Glomerular visceral epithelial cell (primary cell): ENCODE results near the gene HDAC3.
"Not testable (repeated sequence)": the region's sequence is repeated elsewhere in the genome, so short reads cannot be mapped to it uniquely, and the experiment has no call there.

Experiments
- DNase-seq: peaks from one replicate; pipeline ENCODE4 v3.0.0-alpha.2; 2016; ENCODE audit errors: extremely low spot score

The HDAC3 gene

DNA sequence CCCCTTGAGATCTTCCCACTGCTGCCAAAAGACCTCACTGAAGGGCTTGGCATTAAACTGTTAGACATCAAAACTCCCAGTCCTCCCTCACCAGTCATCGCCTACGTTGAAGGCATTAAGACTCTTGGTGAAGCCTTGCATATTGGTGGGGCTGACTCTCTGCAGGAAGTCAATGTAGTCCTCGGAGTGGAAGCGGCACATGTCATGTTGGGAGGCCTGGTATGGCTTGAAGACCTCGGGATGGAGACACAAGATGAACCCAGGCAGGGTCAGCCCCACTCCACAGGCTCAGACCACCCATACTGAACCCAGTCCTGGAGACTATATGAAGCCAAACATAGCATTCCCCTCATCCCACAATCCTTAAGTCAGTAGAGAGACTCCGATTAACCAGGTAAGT is 1.9 kb downstream of the HDAC3 start:
- no peak for DNase-seq

DNA sequence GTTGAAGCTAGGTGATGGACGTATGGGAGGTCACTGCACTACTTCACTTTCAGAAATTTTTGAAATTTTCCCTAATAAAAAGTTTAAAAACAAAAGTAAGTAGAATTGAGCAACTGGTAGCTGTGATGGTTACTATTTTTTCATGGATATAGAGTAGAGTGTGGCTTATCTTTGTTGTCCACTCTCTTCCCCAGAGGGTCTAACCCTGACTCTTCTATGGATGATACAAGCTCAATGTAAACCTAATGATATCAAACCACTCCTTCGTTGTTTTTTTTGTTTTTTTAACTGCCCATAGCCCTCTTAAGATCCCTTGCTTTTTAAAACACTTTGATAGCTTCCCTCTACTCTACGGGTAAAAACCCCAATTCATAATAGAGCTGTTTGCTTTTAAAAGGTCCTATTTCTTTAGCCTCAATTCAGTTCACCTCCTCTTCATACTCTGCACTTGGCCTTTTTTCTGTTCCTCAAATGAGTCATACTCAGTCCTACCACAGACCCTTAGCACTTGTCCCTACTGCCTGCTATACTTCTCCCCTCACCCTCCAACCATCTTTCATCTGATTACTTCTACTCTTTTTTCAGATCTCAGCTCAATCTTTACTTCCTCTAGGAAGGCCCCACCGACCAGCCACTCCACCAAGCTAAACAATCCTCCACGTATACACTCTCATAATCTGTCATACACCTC is 2.6 kb downstream of the HDAC3 start:
- DNase-seq, result no peak

DNA sequence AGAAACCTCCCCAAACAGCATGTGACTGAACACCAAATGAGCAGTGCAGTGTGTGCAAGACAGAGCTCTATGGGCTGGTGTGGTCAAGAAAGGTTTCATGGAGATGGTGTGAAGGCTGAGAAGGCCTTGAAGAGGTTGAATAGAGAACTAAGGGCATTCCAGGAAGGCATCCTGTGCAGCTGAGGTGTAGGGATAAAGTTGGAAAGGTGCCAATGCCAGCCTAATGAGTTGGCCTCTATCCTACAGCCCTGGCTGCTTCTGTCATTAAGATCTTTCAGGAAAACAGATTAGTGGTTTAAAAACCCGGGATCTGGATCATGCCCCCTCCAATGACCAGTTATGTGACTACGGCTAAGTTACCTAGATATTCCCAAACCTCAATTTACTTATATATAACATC is 4.0 kb downstream of the HDAC3 start:
- DNase-seq, result no peak

GRCh38 chr5:141630570-141631140 is 6.0 kb downstream of the HDAC3 start:
- no peak for DNase-seq

GRCh38 chr5:141628175-141628788 is 8.4 kb downstream of the HDAC3 start:
- DNase-seq, result no peak

DNA sequence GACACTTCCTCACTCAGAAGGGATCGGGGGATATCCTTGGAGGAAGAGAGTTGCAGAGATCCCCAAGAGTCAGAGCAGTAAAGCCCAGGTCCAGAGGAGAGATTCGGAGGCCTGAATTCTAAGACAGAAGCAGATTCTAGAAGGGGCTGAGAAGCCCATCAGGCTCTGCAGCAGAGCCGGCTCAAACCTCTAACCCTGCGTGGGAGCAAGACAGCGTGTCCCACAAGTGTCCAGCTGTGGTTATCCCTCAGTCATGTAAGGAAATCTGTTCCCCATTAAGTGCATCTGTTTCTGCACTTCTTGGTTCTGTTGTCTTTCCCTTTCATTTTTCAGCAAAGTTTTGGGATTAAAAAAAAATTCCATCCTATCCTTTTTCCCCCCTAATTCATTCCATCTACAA is 13.0 kb downstream of the HDAC3 start:
- no peak for DNase-seq

DNA sequence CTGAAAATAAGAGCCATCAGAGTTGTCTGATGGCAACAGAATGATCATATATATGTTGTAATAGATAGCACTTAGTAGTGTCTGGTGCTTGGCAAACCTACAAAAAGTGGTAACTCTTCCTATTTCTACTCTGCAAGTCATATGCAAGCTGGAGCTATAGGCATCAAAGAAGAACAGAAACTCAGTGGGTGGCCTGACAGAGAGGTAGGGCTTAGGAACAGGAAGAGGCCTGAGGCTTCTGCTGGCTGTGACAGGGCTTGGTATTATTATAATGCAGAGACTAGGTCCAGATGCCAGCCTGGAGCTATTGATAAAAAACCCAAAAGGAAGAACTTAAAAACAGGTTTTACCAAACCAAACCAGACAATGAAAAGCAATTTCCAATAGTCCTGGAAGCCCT is 13.5 kb downstream of the HDAC3 start:
- DNase-seq, result no peak

DNA sequence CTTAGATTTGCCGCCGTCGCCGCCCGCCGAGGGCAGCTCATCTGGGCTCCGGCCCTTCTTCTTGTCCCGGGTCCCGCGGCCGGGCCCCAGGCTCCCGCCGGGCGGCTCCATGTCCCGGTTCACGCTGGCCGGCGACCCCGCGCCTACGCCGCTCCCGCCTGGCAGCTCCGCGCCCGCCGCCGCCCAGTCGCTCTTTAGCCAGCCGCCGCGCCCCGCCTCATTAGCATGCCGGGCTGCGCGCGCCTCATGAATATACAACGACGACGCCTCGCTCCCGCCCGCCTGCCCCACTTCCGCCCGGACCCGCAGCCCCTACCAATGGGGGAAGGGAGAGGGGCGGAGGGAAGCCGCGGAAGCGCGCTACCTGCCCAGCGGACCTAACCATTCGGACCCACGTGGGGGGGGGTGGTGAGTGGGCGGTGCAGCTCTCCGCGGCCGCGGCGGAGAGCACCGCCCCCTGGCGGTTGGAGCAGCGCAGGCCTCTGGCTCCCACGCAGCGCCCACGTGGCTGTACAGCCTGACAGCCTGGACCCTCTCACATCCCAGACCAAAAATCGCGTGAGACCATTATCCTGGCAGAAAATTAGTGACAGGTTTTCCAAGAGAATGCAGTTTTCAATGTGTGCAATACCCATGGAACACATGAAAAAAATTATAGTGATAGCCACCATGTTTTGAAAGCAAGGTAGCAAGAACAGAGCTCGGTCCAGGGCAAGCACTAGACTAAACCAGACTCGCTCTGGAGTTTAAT is 17.7 kb downstream of the HDAC3 start, which contains the start of gene DIAPH1:
Gene DIAPH1, minus strand, starts transcription at position 197 of the 751 bp plus-strand sequence. Its CDS starts 86 bp downstream, at position 111.
- DNase-seq, result peak; percentile 99

DNA sequence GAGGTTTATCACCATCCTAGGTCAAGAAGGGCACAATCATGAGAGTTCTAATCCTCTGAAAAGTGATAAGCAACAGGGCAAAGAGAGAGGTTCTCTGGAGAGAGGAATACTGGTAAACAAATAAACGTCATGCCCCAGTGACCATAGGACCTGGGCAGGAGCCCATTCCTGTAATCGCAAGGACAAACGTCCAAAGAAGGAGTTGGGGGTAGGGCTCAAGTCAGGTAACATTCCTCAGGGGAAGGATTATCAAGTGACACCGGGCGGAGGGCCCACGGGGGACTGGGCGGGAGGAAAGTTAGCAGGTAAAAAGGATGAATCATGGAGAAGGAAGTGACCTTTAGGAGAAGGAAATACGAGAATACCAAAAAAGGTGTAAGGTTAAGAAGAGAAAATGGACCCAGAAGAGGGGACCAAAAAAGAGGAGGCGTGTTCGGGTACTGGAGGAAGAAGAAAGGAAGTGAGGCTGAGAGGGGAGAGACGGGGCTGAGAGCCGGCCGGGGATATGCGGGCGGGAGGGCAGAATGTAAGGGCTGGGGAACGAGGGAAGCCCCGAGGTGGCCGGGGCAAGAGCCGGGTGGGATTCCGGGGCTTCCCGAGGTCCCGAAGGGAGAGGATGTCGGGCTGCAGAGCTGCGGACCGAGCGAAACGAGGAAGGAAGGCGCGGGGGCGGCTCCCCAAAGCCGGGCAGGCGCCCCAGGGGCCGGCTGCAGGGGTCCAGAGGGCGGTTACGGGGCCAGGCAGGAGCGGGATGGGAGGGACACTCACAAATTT is 18.4 kb downstream of the HDAC3 start:
- DNase-seq, result peak; percentile 69

DNA sequence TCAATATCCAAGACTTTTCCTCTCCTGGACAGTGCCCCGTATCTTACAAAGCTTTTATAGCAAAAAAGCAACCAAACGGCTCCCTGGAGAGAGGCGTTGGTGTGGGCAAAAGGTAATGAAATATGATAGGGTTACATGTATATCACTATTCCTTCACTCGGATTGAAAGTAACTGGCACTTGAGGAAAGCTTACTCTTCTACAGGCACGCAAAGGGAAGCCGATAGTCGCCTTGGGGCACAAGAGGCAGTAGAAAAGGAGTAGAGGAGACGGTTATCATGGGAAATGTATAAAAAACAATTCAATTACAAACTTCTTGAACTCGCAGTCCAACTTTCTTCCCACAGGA is 19.0 kb downstream of the HDAC3 start:
- DNase-seq, result peak; percentile 29

GRCh38 chr5:141617128-141617527 is 19.5 kb downstream of the HDAC3 start:
- DNase-seq, result no peak

DNA sequence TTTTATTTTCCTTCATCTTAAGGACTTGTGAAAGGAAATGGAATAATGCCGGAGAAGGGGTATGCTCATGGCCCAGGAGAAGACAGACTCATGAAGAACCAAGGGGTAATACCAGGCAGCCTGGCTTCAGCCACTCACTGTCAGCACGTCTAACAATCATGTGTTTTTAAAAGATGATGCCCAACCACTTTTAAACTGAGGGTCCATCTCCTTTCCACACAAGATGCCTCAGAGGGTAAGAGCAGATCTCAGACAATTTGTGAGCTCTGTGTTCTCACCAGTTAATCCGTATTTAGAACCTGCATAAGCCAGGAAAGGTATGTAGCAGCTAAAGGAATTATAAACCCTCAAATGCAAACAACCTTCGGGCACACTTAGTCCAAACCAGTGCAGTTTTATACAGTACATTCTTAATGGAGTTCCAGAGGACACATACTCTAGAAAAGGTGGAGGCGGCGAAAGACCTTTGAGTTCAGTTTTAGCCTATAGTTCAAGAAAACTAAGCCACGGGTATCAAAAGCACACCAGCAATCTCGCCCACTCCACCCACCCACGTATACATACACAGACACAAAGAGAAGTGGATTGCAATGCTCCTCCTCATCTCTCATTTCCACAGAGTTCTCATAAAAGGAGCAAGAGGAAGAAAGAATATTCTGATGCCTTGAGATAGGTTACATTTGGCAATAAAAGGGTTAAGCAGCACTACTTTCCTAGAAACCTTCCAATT is 20.5 kb downstream of the HDAC3 start:
- DNase-seq, result no peak

DNA sequence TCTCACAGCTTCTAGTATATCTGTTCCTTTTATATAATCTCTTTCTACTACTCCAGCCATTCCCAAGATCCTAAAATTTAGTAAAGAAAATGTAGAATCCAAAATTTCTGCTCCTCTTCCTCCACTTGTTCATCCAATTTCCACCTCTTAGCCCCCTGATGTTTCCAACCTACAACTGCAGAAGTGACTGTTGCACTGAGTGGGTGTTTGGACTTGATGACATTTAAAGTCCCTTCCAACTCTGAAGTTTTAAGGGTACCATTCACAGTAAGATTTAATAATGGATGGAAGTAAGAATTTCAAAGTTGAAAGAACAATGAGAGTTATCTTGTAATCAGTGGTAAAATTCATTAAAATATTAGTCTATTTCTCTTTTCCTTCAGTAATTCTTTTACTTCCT is 23.3 kb downstream of the HDAC3 start:
- no peak for DNase-seq

GRCh38 chr5:141611289-141611688 is 25.4 kb downstream of the HDAC3 start:
- DNase-seq, result peak; percentile 53

GRCh38 chr5:141609921-141610320 is 26.7 kb downstream of the HDAC3 start:
- not testable (repeated sequence) for DNase-seq

DNA sequence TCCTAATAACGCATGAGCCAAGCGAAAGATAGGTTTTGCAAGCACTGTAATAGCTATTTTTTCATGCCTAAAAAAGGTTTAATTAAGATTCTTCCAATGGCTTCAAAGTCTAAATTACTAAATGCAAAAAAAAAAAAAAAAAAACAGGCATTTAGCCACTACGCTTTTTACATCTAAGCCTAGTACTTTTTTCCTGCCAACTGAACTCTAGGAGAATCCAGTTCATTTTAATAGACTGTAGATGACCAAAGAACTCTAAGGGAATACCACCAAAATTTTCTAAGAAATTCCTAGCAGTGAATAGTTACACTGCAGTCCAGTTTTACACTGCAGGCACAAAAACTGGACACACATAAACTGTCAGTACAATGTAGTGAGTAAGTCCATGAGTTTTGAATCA is 27.6 kb downstream of the HDAC3 start:
- DNase-seq, result no peak

DNA sequence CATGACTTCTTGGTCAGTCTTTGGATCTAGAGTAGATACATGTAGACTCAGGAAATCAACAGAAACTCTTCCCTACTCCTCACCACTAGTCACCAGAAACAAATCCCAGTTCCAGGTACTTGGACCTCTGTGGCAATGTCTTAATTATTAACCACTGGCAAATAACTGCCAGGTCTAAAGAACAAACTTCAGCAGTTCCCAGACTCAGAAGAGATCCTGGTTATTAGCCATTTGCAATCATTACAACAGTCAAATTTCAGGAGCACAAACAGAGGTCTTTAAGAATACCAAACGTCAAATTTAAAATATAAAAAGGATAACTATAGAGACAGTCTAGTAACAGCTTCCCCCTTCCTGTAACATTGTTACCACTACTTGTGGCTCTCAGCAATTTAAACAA is 28.1 kb downstream of the HDAC3 start:
- DNase-seq, result peak; percentile 46

DNA sequence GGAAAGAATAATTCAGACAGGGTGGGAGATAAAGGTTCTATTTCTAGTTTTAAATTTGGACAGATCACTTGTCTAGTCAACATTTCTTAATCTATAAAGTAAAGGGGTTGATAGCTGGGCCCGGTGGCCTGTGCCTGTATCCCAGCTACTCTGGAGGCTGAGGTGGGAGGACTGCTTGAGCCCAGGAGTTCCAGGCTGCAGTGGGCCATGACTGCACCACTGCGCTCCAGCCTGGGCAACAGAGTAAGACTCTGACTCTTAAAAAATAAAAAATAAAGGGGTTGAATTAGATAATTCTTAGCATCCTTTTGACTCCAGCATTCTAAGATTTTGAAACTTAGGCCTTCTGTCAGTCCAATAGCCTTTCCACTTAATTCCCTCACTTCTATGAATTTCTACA is 28.6 kb downstream of the HDAC3 start:
- no peak for DNase-seq

DNA sequence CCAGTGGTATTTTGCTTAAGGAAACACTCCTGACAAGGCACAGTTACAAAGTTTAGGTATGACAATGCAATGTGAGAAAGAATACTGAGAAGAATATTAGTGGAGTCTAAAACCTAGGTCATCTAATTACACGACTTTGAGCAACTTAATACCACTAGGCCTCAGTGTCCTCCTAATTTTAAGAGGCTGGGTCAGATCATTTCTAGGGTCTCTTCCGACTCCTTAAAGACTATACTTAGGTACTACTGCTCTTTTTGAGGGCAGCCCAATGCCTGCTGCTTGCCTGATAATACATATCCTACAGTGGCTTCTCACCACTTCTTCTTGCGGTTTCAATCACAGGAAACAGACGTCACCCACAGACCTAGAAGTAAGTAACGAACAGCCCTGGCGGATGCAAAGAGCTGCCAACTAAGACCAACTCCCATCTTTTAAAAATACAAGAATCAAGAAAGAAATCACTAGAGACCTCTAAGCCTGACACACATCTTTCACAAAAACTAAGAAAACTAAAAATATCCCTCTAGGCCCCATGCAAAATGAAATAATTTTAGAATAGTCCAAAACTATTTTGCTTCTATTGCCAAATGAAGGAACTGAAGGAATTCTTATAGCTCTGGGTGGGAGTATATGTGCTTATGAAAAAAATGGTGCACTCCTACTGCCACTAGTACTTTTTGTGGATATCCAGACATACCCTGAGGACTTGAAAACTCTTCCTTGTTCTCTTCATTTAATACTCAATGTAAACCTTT is 30.9 kb downstream of the HDAC3 start:
- DNase-seq, result no peak

- peak; percentile 87 for DNase-seq
These were observed 32.5 kb downstream of the HDAC3 start for GRCh38 chr5:141603923-141604717.
